B cell (primary cell): ENCODE data around the gene CCDC170.

Source experiments
- EZH2 ChIP-seq: IDR thresholded peaks from 2 replicates; pipeline ENCODE4 v1.6.1; 2012; ENCODE audit warnings: borderline replicate concordance, low read depth, mild to moderate bottlenecking, moderate library complexity, low read length; ENCODE audit not compliant: insufficient read depth, poor library complexity, severe bottlenecking
- TF ChIP-seq, protein P1 (sequence below): fragments of 200-600 bp; IDR thresholded peaks from one replicate; pipeline ENCODE4 v1.8.0; 2022; ENCODE audit warnings: antibody characterized with exemption, mild to moderate bottlenecking

DNA sequence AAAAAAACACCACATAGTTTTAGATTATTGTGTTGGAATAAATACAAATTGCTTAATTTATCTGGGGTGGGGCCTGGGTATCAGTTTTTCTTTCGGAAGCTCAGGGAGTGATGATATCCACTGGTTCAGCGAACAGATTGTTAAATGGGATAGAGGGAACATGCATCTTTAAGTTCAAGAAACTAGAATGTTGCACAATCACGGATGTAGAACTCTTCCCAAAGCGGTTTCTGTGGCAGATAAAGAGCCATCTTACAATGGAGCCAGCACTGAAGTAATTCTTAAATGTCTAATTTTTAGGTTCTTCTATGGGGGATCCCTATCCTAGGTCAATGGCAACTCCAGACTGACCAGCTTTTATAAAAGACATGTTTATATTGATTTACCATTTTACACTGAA is 32.1 kb upstream of the CCDC170 start:
- TF ChIP-seq, protein P1, sequence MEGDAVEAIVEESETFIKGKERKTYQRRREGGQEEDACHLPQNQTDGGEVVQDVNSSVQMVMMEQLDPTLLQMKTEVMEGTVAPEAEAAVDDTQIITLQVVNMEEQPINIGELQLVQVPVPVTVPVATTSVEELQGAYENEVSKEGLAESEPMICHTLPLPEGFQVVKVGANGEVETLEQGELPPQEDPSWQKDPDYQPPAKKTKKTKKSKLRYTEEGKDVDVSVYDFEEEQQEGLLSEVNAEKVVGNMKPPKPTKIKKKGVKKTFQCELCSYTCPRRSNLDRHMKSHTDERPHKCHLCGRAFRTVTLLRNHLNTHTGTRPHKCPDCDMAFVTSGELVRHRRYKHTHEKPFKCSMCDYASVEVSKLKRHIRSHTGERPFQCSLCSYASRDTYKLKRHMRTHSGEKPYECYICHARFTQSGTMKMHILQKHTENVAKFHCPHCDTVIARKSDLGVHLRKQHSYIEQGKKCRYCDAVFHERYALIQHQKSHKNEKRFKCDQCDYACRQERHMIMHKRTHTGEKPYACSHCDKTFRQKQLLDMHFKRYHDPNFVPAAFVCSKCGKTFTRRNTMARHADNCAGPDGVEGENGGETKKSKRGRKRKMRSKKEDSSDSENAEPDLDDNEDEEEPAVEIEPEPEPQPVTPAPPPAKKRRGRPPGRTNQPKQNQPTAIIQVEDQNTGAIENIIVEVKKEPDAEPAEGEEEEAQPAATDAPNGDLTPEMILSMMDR: no peak
- no peak for TF ChIP-seq EZH2
